Breast epithelium (tissue), 4 donors: Measurements from ENCODE around the gene C9orf85. TPM values are rescaled to one million over a fixed set of nuclear protein-coding genes. Genes with fewer than 3 reads are reported as not detected.

Experiments used
- DNase-seq, 2 donors: peaks; one replicate each; pipeline ENCODE4 v3.0.0-alpha.2; 2019; ENCODE audit warnings: low spot score in 2 of 2
- H3K27ac ChIP-seq, 2 donors: fragments of 200-600 bp; sonication (generic) in 1 of 2; one replicate each; pipeline ENCODE4 v1.5.1; 2016 to 2019; ENCODE audit warnings: mild to moderate bottlenecking in 1 of 2
- H3K27me3 ChIP-seq, 2 donors: fragments of 200-600 bp; sonication (generic) in 1 of 2; one replicate each; pipeline versions ENCODE4 v1.5.1 to v1.6.0; 2017 to 2019; ENCODE audit warnings: control low read depth in 1 of 2, mild to moderate bottlenecking in 1 of 2
- H3K36me3 ChIP-seq: fragments of 200-600 bp; one replicate; pipeline ENCODE4 v1.5.1; 2019
- H3K4me1 ChIP-seq, 2 donors: fragments of 200-600 bp; sonication (generic); one replicate each; pipeline ENCODE4 v1.5.1; 2016 to 2019; ENCODE audit warnings: control low read depth in 1 of 2
- H3K4me3 ChIP-seq, 3 donors: fragments of 200-600 bp; sonication (generic); 1 replicate in 2 of 3; 2 replicates in 1 of 3; pipeline ENCODE4 v1.5.1; 2016 to 2019; ENCODE audit warnings: mild to moderate bottlenecking in 3 of 3, moderate library complexity in 2 of 3
- H3K9me3 ChIP-seq, 2 donors: fragments of 200-600 bp; sonication (generic) in 1 of 2; one replicate each; pipeline ENCODE4 v1.5.1; 2016 to 2019; ENCODE audit warnings: control low read depth in 1 of 2
- POLR2A ChIP-seq: fragments of 450-650 bp; IDR thresholded peaks from one replicate; pipeline ENCODE4 v1.6.1; 2016; ENCODE audit warnings: antibody characterized with exemption, mild to moderate bottlenecking, moderate library complexity
- POLR2AphosphoS5 ChIP-seq, 3 donors: sonication (generic); formaldehyde crosslinking; IDR thresholded peaks; one replicate each; pipeline ENCODE4 v1.6.1; 2017; ENCODE audit warnings: antibody characterized with exemption in 3 of 3
- intact Hi-C: fragments of 100-400 bp; cut with DNase I; formaldehyde crosslinking; loops from one replicate; pipeline ENCODE4 v1.15.1; 2023; ENCODE audit warnings: low total_unique reads
- total RNA-seq, 3 donors: library from RNA; depleted of rRNA; stranded (reverse); fragments of >200 nt; gene quantifications; one replicate each; pipeline ENCODE4 v1.1.0, GENCODE V29; 2016
- TF ChIP-seq, protein P1 (sequence below), 3 donors: fragments of 450-650 bp; IDR thresholded peaks; one replicate each; pipeline ENCODE4 v1.5.1; 2016 to 2017; ENCODE audit warnings: antibody characterized with exemption in 3 of 3, mild to moderate bottlenecking in 3 of 3, moderate library complexity in 3 of 3

C9orf85 gene
- total RNA-seq, 3 donors from 2014 or later = 10.7 to 15.7 (median 14.1) TPM

DNA sequence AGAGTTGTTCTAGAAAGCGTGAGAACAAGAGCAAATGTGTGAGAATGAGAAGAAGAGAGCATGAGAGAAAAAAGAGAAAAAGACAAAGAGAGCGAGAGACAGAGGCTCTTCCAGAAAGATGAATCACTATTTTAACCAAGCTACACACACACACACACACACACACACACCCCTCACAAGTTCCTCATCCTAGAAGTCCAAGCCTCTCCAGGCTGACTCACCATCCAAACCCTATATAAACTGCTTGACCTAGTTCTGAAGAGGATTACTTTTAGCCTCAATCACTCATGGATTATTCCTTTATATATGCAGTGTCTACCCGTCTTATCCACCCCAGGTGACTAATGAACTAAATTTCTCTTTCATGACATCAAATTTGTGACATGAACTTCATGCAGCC, 111.4 kb downstream of the C9orf85 start:
- Histone ChIP-seq H3K27me3 (no peaks in the 10 kb centered on the region), H3K27ac (no peak overlapping the region), H3K9me3 (no peaks in the 10 kb centered on the region), H3K4me1 (no peaks in the 10 kb centered on the region), H3K36me3 (no peaks in the 10 kb centered on the region), H3K4me3 (no peak overlapping the region)
- TF ChIP-seq, protein P1, sequence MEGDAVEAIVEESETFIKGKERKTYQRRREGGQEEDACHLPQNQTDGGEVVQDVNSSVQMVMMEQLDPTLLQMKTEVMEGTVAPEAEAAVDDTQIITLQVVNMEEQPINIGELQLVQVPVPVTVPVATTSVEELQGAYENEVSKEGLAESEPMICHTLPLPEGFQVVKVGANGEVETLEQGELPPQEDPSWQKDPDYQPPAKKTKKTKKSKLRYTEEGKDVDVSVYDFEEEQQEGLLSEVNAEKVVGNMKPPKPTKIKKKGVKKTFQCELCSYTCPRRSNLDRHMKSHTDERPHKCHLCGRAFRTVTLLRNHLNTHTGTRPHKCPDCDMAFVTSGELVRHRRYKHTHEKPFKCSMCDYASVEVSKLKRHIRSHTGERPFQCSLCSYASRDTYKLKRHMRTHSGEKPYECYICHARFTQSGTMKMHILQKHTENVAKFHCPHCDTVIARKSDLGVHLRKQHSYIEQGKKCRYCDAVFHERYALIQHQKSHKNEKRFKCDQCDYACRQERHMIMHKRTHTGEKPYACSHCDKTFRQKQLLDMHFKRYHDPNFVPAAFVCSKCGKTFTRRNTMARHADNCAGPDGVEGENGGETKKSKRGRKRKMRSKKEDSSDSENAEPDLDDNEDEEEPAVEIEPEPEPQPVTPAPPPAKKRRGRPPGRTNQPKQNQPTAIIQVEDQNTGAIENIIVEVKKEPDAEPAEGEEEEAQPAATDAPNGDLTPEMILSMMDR (IDR thresholded peaks at IDR 0.05) = no peak
- no peak for TF ChIP-seq POLR2A
- TF ChIP-seq POLR2AphosphoS5 (IDR thresholded peaks at IDR 0.05) = no peak
- no peak for DNase-seq
- intact Hi-C loops = no loop called here

Other genes starting within 250 kb of the C9orf85 start
- 100 to 1,000 TPM in 1 of 3 donors, 10 to 100 TPM in 2; 79.0 to 144 (median 81.2) TPM for gene CEMIP2, start 143.1 kb upstream of the C9orf85 start, total RNA-seq
- 10 to 100 TPM; 13.6 to 26.3 (median 23.3) TPM for gene ABHD17B, start 446 bp upstream of the C9orf85 start, total RNA-seq
- gene C9orf57, start 149.0 kb downstream of the C9orf85 start, total RNA-seq = not detected
- gene GDA, start 237.8 kb downstream of the C9orf85 start, total RNA-seq = 1 to 10 TPM in 2 of 3 donors, not detected in 1; 1.3 to 3.0 TPM